Lung microvascular endothelial cell (primary cell): ENCODE measurements around the gene MRTFA. TPM values are rescaled to one million over a fixed set of nuclear protein-coding genes. Genes with fewer than 3 reads are reported as not detected.
"Not testable (repeated sequence)": the region's sequence is repeated elsewhere in the genome, so short reads cannot be mapped to it uniquely, and the experiment has no call there.

Experiments
- DNase-seq, 2 donors: peaks; one replicate each; pipeline versions ENCODE4 v3.0.0 to v3.0.0-alpha.2; 2010; ENCODE audit warnings: low read depth in 2 of 2
- total RNA-seq: library from RNA; depleted of rRNA; stranded (reverse); fragments of >200 nt; gene quantifications from 2 replicates; pipeline ENCODE4 v1.2.1, GENCODE V29; 2014

The MRTFA gene
- total RNA-seq, 1 donor from 2014 or later, result 14.5 TPM

DNA sequence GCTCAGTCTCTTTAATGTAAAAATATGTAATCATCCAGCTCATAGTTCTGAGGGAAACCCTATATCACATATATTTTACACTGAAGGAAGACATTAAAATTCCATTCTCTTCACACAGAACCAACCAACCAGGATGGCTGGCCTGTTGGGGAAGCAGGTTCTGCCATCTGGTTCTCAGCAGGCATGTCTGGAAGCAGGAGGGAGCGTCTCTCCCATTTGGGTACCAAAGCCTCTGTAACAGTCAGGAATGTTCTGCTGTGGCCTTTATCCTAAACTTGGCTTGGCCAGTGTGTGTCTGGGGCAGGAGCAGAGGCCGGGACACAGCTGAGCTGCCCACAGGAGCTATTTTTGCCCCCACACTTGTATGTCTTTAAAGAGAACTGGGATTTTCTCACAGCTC lies 236.9 kb downstream of the MRTFA start:
- no peak for DNase-seq

DNA sequence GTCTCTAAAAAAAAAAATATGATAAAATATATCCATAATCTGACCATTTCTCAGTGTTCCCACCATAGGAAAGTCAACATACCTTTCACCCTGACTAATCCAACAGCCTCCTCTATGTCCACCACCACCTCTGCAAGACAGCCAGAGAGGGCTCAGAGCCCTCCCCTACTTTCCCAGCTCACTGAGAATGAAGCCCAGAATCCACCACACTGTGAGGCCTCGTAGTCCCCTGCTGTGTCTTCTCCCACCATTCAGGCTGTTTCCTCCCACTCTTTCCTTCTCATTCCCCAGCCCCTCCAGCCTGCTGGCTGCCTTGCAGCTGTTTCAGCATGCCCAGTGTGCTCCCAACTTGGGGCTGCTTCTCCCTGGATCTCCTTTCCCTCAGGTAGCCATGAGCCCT lies 239.1 kb downstream of the MRTFA start:
- DNase-seq, result peak; percentile 14 to 45

DNA sequence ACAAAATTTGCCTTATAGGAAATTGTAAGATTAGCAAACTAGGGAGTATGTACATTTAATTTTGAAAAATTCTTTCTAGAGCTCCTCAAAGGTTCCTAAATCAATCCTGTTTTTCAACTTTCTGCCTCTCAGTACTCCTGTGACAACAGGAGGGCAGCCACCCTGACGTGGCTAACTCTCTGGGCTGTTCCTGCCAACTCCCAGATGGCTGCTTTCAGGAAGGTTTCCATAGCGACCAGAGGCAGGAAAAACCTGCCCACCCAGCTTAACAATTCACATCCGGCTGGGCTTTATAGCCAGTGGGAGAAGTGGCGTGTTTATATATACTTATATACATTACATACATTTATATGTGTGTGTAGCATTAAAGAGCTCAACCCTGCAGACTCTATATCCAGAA lies 239.6 kb downstream of the MRTFA start:
- DNase-seq, result peak; percentile 93 to 97

DNA sequence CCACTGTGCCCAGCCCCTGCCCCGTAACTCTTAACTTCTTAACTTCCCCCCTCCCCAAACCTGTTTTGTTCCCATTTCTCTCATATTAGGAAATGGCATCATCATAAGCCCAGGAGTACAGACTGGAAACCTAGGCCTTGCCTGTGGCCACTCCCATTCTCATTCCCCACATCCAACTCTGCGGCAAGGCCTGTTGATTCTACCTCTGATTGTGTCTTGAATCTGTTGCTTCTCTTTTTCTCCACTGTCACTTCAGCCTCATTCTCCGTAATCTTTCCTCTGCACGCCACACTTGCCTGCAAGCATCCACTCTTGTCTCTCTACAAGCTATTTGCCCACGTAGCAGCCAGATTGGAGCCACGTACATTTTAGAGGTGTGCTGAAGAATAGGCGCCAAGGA lies 240.9 kb downstream of the MRTFA start:
- DNase-seq, result no peak

DNA sequence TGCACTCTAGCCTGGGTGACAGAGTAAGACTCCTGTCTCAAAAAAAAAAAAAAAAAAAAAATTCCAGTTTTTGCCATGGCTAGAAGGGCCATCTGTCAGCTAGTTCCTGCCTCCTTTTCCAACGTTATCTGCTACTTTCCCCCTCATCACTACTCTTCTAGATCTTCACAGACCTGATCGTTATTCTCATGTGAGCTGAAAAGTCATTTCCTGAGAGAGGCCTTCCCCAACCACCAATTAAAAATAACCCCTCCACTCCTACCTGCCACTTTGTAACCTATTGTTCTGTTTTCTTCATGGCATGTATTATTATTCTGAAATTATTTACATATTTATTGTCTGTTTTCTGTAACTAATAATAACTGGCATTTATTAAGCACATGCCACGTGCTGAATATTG lies 241.9 kb downstream of the MRTFA start:
- no peak for DNase-seq

DNA sequence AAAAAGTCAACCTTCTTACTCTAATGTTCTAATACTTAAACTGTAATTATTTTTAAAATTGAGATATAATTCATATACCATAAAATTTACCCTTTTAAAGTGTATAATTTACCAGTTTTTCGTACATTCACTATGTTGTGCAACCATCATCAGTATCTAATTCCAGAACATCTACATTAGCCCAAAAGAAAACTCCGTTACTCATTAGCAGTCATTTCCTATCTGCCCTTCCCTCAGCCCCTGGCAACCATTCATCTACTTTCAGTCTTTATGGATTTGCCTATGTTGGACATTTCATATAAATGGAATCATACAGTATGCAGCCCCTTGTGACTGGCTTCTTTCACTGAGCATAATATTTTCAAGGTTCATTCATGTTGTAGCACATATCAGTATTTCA lies 243.9 kb downstream of the MRTFA start:
- peak; percentile 40 to 68 for DNase-seq

DNA sequence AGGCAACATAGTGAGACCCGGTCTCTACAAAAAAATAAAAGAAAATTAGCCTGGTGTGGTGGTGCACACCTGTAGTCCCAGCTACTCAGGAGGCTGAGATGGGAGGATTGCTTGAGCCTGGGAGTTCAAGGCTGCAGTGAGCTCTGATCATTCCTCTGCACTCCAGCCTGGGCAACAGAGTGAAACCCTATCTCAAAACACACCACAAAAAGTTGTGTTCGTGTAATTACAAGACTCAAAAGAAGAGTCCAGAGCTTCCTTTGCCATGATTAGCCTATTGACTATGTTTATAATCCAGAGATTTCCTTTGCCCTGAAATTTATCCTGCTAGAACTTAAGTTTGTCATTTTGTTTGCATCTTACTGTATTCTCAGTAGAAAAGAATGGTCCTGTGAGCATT lies 245.1 kb downstream of the MRTFA start:
- no peak for DNase-seq

DNA sequence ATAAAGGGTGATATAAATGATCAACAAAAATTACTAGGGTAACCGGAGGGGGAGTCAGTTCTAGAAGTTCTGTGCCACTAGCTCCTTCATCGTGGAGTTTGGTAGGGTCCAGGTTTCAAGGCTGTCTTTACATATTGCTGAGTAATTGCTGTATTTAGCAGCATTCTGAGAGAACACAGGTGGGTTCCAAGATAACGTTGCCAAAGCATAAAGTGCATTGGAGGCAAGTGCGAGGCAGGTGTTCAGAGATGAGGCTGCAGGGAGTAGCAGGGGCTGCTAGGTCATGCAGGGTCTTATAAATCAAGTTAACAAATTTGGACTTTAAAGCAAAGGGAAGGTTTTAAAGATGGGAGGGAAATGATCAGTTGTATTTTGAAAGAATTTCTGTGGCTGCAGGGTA lies 248.3 kb downstream of the MRTFA start:
- DNase-seq, result no peak

DNA sequence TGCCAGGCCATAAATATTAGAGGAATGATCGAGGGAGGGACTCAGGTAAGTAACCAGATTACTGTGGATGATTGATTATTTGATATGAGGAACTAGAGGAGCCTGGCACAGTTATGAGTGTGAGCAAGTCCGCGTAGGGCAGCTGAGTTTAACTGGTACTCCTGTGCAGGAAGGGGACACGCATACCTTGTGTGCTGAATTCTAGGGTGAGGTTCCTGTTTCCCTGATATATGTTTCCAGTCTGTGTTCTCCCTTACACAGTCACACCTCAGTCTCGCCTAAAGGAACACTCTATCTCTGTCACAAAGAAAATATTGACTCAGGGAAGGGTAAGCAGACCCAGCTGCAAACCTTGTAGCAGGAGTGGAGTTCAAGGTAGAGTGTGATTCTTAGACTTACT lies 248.8 kb downstream of the MRTFA start:
- DNase-seq, result no peak

DNA sequence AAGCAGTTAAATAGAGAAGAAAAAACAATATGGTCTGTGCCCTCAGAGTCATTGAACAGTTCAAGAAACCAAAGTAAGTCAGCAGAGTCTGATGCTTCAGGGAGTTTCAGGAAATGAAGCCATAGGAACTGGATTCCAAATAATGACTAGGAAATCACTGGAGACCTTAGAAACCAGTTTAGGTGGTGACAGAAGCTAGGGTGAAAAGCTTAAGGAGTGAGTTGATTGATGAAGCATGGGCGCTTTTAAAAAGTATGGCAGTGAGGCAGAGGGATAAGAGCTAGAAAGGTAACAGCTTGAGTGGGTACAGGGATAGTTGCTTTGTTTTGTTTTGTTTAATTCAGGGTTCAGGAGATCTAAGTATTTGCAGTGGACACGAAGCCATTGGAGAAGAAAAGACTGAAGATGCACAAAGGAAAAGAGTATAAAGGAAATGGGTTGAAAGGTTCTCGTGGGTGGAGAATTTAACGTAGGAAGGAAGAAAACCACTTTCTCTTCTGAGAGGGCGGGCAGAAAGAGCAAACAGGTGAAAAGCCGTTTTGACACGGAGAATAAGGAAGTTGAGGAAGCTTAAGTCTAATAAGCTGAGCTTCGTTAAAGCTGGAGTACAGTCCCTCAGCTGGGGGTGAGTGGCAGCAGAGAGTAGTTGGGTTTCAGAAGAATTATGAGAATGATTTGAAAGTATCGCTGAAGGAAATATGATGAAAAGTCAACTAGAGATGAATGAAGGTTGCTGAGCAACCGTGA lies 251.3 kb downstream of the MRTFA start:
- peak in 1 of 2 donors; percentile 60 for DNase-seq

DNA sequence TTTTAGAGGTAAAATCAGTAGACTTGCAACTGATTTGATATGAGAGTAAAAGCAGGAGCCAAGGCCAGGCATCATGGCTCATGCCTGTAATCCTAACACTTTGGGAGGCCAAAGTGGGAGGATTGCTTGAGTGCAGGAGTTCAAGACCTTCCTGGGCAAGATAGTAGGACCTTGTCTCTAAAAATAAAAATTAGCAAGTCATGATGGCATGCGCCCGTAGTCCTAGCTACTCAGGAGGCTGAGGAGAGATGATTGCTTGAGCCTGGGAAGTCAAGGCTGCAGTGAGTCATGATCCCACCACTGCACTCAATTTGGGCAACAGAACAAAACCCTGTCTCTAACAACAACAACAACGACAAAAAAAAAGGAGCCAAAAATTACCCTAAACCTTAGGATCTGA lies 252.6 kb downstream of the MRTFA start:
- peak in 1 of 2 donors; percentile 74 for DNase-seq

DNA sequence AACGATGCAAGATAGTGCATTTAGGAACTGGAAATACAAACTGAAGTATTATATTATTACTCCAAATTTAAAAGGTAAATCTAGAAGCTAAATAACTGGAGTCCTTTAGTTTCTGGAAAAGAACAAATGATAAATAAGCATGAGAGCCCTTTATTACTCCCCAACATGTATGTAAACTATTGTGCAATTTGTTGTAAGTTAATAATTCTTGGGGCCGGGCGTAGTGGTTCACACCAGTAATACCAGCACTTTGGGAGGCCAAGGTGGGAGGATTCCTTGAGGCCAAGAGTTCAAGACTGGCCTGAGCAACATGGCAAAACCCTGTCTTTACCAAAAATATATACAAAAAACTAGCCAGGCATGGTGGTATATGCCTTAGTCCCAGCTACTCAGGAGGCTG lies 255.1 kb downstream of the MRTFA start:
- no peak for DNase-seq

DNA sequence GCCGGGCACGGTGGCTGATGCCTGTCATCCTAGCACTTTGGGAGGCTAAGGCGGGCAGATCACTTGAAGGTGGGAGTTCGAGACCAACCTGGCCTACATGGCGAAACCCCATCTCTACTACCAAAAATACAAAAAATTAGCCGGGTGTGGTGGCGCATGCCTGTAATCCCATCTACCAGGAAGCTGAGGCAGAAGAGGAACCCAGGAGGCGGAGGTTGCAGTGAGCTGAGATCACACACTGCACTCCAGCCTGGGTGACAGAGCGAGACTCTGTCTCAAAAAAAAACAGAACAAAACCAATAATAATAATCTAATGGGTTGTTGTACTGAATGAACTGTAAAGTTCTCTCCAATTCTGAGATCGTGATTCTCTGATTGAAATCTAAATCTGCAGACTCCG lies 258.1 kb downstream of the MRTFA start:
- not testable (repeated sequence) for DNase-seq

DNA sequence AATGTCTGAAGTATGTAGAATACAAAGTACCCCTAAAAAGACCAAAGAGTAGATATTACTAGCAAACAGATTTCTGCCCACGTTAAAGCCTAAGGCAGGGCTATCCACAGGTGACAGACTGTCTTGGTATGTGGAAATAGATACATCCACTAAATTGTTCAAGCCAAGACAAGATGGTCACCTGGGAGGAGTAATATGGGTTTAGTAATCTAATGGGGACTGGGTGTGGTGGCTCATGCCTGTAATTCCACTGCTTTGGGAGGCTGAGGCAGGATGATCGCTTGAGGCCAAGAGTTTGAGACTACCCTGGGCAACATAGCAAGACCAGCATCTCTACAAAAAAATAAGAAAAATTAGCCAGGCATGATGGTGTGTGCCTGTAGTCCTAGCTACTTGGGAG lies 258.6 kb downstream of the MRTFA start:
- DNase-seq, result no peak

DNA sequence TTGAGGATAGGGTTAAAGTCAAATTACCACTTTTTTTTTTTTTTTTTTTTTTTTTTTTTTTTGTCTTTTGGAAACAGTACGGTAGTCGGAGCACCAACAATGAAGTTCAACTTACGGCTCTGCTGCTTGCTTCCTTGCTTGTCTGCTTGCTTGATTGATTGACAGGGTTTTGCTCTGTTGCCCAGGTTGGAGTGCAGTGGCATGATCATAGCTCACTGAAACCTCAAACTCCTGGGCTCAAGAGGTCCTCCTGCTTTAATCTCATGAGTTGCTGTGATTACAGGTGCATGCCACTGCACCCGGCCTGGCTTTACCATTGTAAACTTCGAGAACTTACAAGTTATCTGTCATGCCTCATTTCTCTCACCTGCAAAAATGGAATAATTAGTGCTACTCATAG lies 260.4 kb downstream of the MRTFA start:
- no peak for DNase-seq

DNA sequence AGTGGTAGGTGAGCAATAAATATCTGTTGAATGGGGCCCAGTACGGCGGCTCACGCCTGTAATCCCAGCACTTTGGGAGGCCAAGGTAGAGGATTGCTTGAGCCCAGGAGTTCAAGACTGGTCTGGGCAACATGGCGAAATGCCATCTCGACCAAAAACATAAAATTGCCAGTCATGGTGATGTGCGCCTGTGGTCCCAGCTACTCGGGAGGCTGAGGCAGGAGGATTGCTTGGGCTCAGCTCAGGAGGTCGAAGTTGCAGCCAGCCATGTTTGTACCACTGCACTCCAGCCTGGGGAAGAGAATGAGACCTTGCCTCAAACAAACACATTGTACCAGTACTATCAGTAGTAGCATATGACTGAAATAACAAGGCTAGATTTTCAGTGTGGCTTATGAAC lies 262.0 kb downstream of the MRTFA start:
- no peak for DNase-seq

DNA sequence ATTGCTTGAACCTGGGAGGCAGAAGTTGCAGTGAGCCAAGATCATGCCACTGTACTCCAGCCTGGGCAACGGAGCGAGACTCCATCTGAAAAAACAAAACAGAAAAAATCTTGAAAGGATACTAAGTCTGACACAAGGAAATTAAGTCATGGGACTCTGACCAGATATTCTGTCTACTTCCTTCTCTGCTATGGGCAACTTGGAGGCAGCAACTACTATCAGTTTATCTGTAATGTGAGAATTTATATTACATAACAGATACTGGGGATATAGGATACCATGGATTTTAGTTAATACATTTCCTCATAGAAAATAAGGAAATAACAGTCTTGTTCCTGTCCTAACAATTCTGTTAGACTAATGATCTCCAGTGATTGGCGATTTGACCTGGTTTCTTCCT lies 267.7 kb downstream of the MRTFA start:
- DNase-seq, result no peak

DNA sequence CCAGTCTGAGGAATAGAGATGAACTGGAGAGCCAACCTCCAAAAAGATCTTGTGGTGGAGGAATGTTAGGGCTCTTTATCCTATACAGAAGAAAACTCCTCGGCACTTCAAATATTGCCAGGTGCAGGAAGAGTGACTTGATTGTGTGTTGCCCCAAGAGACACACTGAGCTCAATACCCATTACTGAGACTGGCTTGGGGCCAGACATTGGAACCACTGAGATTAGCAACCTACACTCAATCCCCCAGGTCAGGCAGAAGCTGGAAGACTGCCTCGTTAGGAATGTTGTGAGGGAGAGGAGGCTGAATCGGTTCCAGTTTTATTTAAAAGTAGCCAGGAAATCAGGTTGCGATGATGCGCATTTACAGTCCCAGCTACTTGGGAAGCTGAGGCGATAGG lies 268.5 kb downstream of the MRTFA start:
- no peak for DNase-seq

DNA sequence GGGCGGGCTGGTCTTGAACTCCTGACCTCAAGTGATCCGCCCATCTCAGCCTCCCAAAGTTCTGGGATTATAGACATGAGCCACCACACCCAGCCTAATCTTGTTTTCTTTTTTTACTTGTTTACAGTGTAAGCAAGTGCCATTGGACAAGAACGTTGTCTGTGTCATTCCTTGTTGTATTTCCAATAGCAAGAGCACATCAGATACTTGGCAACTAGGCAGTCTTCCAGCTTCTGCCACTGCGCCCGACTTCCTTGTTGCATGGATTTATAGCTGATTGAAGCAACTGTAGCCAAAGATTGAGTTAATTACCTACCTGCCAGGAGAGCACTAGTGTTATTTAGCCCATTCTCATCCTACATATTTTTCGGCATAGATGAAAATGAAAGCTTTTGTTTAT lies 269.2 kb downstream of the MRTFA start:
- no peak for DNase-seq

DNA sequence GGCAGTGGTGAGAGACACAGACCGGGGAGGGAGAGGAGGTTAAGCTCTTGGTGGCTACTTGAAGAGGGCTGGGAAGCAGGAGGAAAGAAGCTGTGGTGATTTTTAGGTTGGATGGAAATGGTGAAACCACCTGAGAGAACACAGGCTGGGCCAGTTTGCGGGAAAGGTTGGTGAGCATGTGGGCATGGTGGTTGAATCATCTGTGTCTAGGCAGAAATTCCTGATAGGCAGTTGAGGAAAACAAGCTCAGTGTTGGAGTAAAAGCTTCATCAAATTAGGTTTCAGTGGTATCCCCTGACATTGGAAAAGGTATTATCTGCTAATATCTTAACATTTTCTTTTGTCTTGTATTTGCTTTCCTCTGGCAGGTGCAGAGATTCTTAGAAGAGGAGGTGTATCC lies 270.5 kb downstream of the MRTFA start:
- no peak for DNase-seq

DNA sequence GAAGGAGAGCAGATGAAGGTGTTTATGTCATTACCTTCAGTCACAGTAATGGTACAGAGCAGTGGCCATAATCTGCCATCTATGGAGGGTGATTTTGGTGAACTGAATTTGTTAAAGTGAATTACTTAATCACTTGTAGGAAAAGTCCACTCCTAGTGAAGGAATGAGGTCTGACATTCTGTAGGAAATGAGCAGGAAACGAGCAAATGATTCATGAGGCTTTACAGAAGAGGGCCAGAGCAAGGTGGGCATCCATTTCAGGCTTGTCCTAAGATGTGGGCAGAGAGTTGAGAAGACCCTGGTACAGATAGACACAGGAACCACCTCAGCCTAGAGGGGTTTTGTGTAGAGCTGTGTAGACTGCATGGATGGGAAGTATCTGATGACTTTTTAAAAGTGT lies 272.1 kb downstream of the MRTFA start:
- peak in 1 of 2 donors; percentile 67 for DNase-seq

DNA sequence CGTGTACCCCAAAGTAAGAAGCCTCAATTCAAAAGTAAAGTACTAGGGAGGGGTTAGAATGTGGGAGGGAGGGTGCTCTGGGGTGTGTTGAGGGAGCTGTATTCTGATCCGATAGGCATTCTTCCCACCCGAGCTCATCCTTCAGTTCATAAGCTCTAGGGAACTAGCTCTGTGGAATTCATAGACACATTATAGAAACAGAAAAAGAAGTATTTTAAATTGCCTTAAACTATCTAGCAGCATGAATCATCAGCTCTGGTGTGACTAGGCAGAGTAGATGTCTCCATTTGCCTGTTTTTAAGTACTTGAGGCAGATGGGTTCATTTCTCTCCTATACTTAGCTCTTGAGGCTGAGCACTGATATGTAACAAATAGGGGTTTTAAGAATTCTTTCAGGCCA lies 273.5 kb downstream of the MRTFA start:
- no peak for DNase-seq

DNA sequence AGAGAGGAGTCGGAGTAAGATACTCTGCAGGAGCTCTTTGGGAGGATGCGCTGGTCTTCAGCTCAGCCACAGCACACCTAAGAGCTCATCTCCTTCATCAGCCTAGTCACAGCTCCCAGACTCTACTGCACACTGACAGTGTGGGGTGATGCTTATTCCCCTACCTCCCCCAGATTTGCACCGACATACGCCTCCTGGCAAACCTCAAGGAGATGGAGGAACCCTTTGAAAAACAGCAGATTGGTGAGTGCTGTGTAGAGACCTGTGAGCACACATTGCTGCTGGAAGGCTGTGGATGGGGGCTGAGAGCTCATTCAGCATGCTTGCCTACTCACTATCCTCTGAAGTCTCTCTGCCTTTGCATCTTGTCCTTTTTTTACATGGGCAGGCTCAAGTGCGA lies 275.4 kb downstream of the MRTFA start:
- DNase-seq, result no peak
